Smooth muscle cell (in vitro differentiated cells): Measurements from ENCODE around the gene ARHGEF4. TPM values are rescaled to one million over a fixed set of nuclear protein-coding genes. Genes with fewer than 3 reads are reported as not detected.

Source experiments
- DNase-seq: peaks from one replicate; lab custom pipeline; 2025; ENCODE audit not compliant: unreplicated experiment; lab: John Stamatoyannopoulos, UW
- H2AFZ ChIP-seq: fragments of 200-600 bp; sonication (generic); 2 replicates; pipeline ENCODE4 v1.6.0; 2016; ENCODE audit warnings: antibody characterized with exemption, low read depth, mild to moderate bottlenecking
- H3F3A ChIP-seq: fragments of 200-600 bp; sonication (generic); 2 replicates; pipeline ENCODE4 v1.6.0; 2017; ENCODE audit warnings: antibody characterized with exemption, low read depth
- H3K27ac ChIP-seq: fragments of 200-600 bp; sonication (generic); 2 replicates; pipeline ENCODE4 v1.5.1; 2016; ENCODE audit warnings: low read depth, mild to moderate bottlenecking
- H3K27me3 ChIP-seq: fragments of 200-600 bp; sonication (generic); 2 replicates; pipeline ENCODE4 v1.6.1; 2016; ENCODE audit warnings: low read depth, mild to moderate bottlenecking
- H3K36me3 ChIP-seq: fragments of 200-600 bp; sonication (generic); 2 replicates; pipeline ENCODE4 v1.5.1; 2016; ENCODE audit warnings: low read depth
- H3K4me1 ChIP-seq: fragments of 200-600 bp; sonication (generic); 2 replicates; pipeline ENCODE4 v1.5.1; 2016; ENCODE audit warnings: low read depth
- H3K4me2 ChIP-seq: fragments of 200-600 bp; sonication (generic); 2 replicates; pipeline ENCODE4 v1.6.0; 2016; ENCODE audit warnings: mild to moderate bottlenecking
- H3K4me3 ChIP-seq: fragments of 200-600 bp; sonication (generic); 2 replicates; pipeline ENCODE4 v1.5.1; 2016; ENCODE audit warnings: mild to moderate bottlenecking
- H3K79me2 ChIP-seq: fragments of 200-600 bp; sonication (generic); 2 replicates; pipeline ENCODE4 v1.6.0; 2016; ENCODE audit warnings: low read depth, mild to moderate bottlenecking
- H3K9ac ChIP-seq: fragments of 200-600 bp; sonication (generic); 2 replicates; pipeline ENCODE4 v1.6.0; 2016; ENCODE audit warnings: low read depth
- H3K9me3 ChIP-seq: fragments of 200-600 bp; sonication (generic); replicated peaks from 2 replicates; pipeline ENCODE4 v1.5.1; 2016; ENCODE audit warnings: low read depth
- H4K20me1 ChIP-seq: fragments of 200-600 bp; sonication (generic); 2 replicates; pipeline ENCODE4 v1.6.0; 2016; ENCODE audit warnings: low read depth
- WGBS: methylation state at CpG from one replicate; pipeline ENCODE4 v1.1.7; 2016; ENCODE audit warnings: low lambda C conversion rate; 5-methylcytosine and 5-hydroxymethylcytosine counted together
- polyA plus RNA-seq: library from polyadenylated mRNA; unstranded; fragments of >200 nt; fragmentation: Nextera tagmentation; extraction: Ambion mirVana; gene quantifications from 2 replicates; pipeline ENCODE4 v1.2.1, GENCODE V29; 2016
- total RNA-seq: library from RNA; depleted of rRNA; stranded (reverse); fragments of >200 nt; gene quantifications from 2 replicates; pipeline ENCODE4 v1.2.3, GENCODE V29; 2014
- TF ChIP-seq, protein P1 (sequence below): fragments of 200-600 bp; sonication (generic); IDR thresholded peaks from 2 replicates; pipeline ENCODE4 v1.5.1; 2017; ENCODE audit warnings: borderline replicate concordance, mild to moderate bottlenecking, antibody characterized with exemption; ENCODE audit not compliant: insufficient read depth, poor library complexity, severe bottlenecking

ARHGEF4 gene
- total and polyA plus RNA-seq, 2 experiments from 2014 or later, result 14.9 to 16.0 TPM

DNA sequence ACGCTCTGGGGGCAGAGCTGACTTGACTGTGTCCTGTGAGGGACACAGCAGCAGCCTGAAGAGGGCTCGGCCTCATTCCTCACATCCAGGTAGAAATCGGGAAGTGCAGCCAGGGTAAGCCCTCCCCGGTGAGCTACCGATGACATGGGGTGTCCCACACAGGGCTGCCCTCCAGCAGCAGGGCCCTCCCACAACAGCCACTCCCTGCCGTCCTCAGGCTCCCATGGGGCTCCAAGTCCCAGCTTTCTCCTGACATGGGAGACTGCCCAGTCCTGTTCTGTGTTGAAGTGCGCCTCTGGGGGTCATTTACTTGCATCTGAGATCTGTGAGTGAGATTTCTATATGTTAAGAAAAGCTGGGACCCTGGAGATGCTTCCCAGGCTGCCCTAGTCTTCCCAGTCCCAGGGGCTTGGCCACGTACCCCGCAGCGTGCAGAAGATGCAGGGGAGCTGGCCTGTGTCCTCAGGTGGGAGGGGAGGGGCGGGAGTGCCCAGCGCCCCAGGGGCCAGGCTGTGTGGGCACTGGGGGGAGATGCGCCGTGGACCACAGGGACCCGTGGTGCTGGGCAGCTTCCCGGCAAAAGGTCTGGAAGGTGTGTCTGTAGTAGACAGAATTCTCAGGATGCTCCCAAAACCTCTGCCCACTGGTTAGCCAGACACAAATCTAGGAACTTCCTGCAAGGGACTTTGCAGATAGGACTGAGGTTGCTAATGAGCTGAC, 168.7 kb downstream of the ARHGEF4 start:
- no peak for DNase-seq
- Histone ChIP-seq H3K36me3 (no peaks in the 10 kb centered on the region), H3K9me3 (no peaks in the 10 kb centered on the region), H3F3A (no peaks in the 10 kb centered on the region), H3K27ac (no peak overlapping the region), H3K4me2 (no peak overlapping the region), H4K20me1 (no peaks in the 10 kb centered on the region), H3K4me1 (no peaks in the 10 kb centered on the region), H3K4me3 (no peak overlapping the region), H3K79me2 (no peaks in the 10 kb centered on the region), H3K27me3 (no peaks in the 10 kb centered on the region), H2AFZ (no peak overlapping the region), H3K9ac (no peak overlapping the region)
- WGBS, result 87% methylated on average over 16 of the region's 16 CpGs
- TF ChIP-seq, protein P1, sequence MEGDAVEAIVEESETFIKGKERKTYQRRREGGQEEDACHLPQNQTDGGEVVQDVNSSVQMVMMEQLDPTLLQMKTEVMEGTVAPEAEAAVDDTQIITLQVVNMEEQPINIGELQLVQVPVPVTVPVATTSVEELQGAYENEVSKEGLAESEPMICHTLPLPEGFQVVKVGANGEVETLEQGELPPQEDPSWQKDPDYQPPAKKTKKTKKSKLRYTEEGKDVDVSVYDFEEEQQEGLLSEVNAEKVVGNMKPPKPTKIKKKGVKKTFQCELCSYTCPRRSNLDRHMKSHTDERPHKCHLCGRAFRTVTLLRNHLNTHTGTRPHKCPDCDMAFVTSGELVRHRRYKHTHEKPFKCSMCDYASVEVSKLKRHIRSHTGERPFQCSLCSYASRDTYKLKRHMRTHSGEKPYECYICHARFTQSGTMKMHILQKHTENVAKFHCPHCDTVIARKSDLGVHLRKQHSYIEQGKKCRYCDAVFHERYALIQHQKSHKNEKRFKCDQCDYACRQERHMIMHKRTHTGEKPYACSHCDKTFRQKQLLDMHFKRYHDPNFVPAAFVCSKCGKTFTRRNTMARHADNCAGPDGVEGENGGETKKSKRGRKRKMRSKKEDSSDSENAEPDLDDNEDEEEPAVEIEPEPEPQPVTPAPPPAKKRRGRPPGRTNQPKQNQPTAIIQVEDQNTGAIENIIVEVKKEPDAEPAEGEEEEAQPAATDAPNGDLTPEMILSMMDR, result no peak

DNA sequence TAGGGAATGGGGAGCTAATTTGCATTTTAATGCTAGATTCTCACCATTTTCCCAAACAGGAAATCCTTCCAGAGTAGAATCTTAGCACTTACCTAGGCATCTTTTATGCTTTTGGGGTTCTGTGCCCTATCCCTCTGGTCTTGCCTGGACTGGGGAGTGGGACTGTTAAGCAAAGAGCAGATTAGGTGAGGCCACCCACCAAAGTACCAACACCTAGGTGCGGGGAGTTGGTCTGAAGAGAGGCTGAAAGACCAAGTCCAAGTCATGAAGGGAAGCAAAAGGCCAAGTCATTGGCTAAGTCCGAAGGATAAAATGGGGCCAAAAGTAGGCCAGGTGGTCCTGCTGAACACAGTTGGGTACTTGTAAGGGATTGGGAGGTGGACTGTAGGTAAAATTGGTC, 169.8 kb downstream of the ARHGEF4 start:
- no peak overlapping the region for H2AFZ ChIP-seq
- no peak overlapping the region for H3K4me2 ChIP-seq
- H3K36me3 ChIP-seq, result no peaks in the 10 kb centered on the region
- no peaks in the 10 kb centered on the region for H3K27me3 ChIP-seq
- no peak for DNase-seq
- H3K9me3 ChIP-seq, result no peaks in the 10 kb centered on the region
- WGBS, result 95% methylated on average over 2 of the region's 2 CpGs
- H3K4me3 ChIP-seq, result no peak overlapping the region
- H3K4me1 ChIP-seq, result no peaks in the 10 kb centered on the region
- H3F3A ChIP-seq, result no peaks in the 10 kb centered on the region
- H4K20me1 ChIP-seq, result no peaks in the 10 kb centered on the region
- H3K9ac ChIP-seq, result no peak overlapping the region
- H3K27ac ChIP-seq, result no peak overlapping the region
- TF ChIP-seq, protein P1, result no peak
- no peaks in the 10 kb centered on the region for H3K79me2 ChIP-seq

DNA sequence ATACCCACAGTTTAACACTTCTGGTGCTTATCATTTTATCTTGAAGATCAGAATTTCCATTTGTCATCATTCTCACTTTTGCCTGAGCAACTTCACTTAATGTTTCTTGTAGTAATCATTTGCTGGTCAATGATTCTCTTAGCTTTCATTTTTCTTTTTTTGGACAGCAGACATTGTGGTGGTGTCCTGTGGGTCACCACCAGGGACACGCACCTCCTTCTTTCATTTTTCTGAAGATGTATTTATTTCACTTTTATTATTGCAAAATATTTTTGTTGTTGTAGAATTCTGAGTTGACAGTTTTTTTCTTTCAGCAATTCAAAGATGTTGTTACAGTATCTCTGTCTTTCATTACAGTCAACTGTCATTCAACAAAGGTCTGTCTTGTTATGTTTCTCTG, 172.3 kb downstream of the ARHGEF4 start:
- no peak overlapping the region for H3K27ac ChIP-seq
- no peaks in the 10 kb centered on the region for H3F3A ChIP-seq
- TF ChIP-seq, protein P1, result no peak
- H3K36me3 ChIP-seq, result no peaks in the 10 kb centered on the region
- H3K9me3 ChIP-seq, result no peaks in the 10 kb centered on the region
- H2AFZ ChIP-seq, result no peak overlapping the region
- 97% methylated on average over 1 of the region's 1 CpG for WGBS
- H3K4me3 ChIP-seq, result no peak overlapping the region
- no peaks in the 10 kb centered on the region for H3K79me2 ChIP-seq
- no peaks in the 10 kb centered on the region for H3K27me3 ChIP-seq
- H3K9ac ChIP-seq, result no peak overlapping the region
- no peak for DNase-seq
- H3K4me2 ChIP-seq, result no peak overlapping the region
- H4K20me1 ChIP-seq, result no peaks in the 10 kb centered on the region
- H3K4me1 ChIP-seq, result no peaks in the 10 kb centered on the region
